A549 (cell line): ENCODE measurements around the gene SSH2. TPM values are rescaled to one million over a fixed set of nuclear protein-coding genes. Genes with fewer than 3 reads are reported as not detected.
A peak's percentile ranks its signal among the peaks of the same experiment; 100 is the strongest.

ENCODE experiments used
- ATAC-seq, 2 experiments: fragments of 200-7000 bp in 1 of 2; fragments of >200 bp in 1 of 2; cut with Nextera tagmentation in 1 of 2; cut with Tn5 transposase in 1 of 2; 3 replicates each; pipeline versions ENCODE4 v1.8.0 to v1.9.1; 2018 to 2020; ENCODE audit warnings: mild to moderate bottlenecking in 1 of 2, moderate library complexity in 1 of 2
- CTCF ChIA-PET: fragments of 300-600 bp; sonication (Branson Sonifier 250); formaldehyde crosslinking; extraction: SDS; loops from one replicate; lab custom pipeline; 2021; ENCODE audit warnings: antibody characterized with exemption, inconsistent platforms; lab: Yijun Ruan, JAX
- POLR2A ChIA-PET: fragments of 350-600 bp; formaldehyde crosslinking; extraction: SDS; loops from one replicate; lab custom pipeline; 2021; ENCODE audit warnings: antibody characterized with exemption, inconsistent platforms; lab: Yijun Ruan, JAX
- DNase-seq, 2 experiments: peaks; one replicate each; pipeline versions ENCODE4 v3.0.0 to v3.0.0-alpha.2; 2011 to 2016; ENCODE audit warnings: low read depth in 1 of 2, low spot score in 1 of 2
- FAIRE-seq: peaks from 2 replicates; lab custom pipeline; 2011; peaks lifted over from hg19 to GRCh38; lab: Jason Lieb, UNC
- H3K27ac ChIP-seq, 2 experiments: fragments of >200 bp; sonication (Bioruptor Twin); formaldehyde crosslinking; 3 replicates each; pipeline ENCODE4 v1.5.1; 2016 to 2017
- H3K4me1 ChIP-seq: fragments of >200 bp; sonication (Bioruptor Twin); formaldehyde crosslinking; 3 replicates; pipeline ENCODE4 v1.6.1; 2016
- H3K4me2 ChIP-seq: fragments of >200 bp; sonication (Bioruptor Twin); formaldehyde crosslinking; 3 replicates; pipeline ENCODE4 v1.6.1; 2016
- H3K4me3 ChIP-seq: fragments of >200 bp; sonication (Bioruptor Twin); formaldehyde crosslinking; 3 replicates; pipeline ENCODE4 v1.5.1; 2016
- H3K9me3 ChIP-seq: fragments of >200 bp; sonication (Bioruptor Twin); formaldehyde crosslinking; 3 replicates; pipeline ENCODE4 v1.6.1; 2016
- CBX8 ChIP-seq: fragments of 200-600 bp; sonication (generic); IDR thresholded peaks from 2 replicates; pipeline ENCODE4 v1.6.1; 2016
- ESRRA ChIP-seq: fragments of 150-350 bp; IDR thresholded peaks from 2 replicates; pipeline ENCODE4 v1.6.1; 2014; ENCODE audit warnings: mild to moderate bottlenecking, low read length, borderline replicate concordance
- FOSB ChIP-seq: fragments of 250-450 bp; sonication (Bioruptor Pico); IDR thresholded peaks from 2 replicates; pipeline ENCODE4 v1.5.0; 2020; ENCODE audit warnings: mild to moderate bottlenecking, moderate library complexity
- FOSL2 ChIP-seq, 2 experiments: fragments of 450-650 bp in 1 of 2; fragments of >200 bp in 1 of 2; sonication (Bioruptor Twin) in 1 of 2; formaldehyde crosslinking; IDR thresholded peaks; 2 replicates each; pipeline versions ENCODE4 v1.5.0 to v1.6.1; 2016 to 2020; ENCODE audit warnings: mild to moderate bottlenecking in 1 of 2, moderate library complexity in 1 of 2
- HDAC2 ChIP-seq: fragments of 200-600 bp; sonication (generic); IDR thresholded peaks from 2 replicates; pipeline ENCODE4 v1.6.1; 2016
- HES2 ChIP-seq: fragments of >200 bp; sonication (Bioruptor Twin); formaldehyde crosslinking; IDR thresholded peaks from 2 replicates; pipeline ENCODE4 v1.6.1; 2016
- HOXB5 ChIP-seq: fragments of 250-450 bp; sonication (Bioruptor Pico); IDR thresholded peaks from 2 replicates; pipeline ENCODE4 v1.5.0; 2020; ENCODE audit warnings: mild to moderate bottlenecking, moderate library complexity
- KDM5A ChIP-seq: fragments of 200-600 bp; sonication (generic); IDR thresholded peaks from 2 replicates; pipeline ENCODE4 v1.6.1; 2016; ENCODE audit warnings: antibody characterized with exemption, mild to moderate bottlenecking
- MAZ ChIP-seq: fragments of 150-350 bp; IDR thresholded peaks from 2 replicates; pipeline ENCODE4 v1.6.1; 2014; ENCODE audit warnings: antibody characterized with exemption, low read depth, low read length, borderline replicate concordance
- RNF2 ChIP-seq: fragments of 200-600 bp; sonication (generic); IDR thresholded peaks from 2 replicates; pipeline ENCODE4 v1.6.1; 2016; ENCODE audit warnings: low read depth, mild to moderate bottlenecking, antibody characterized with exemption, moderate library complexity, borderline replicate concordance
- ZC3H11A ChIP-seq: fragments of 450-650 bp; IDR thresholded peaks from 2 replicates; pipeline ENCODE4 v1.6.1; 2014; ENCODE audit warnings: antibody characterized with exemption, mild to moderate bottlenecking
- ZFP36 ChIP-seq: fragments of 450-650 bp; IDR thresholded peaks from 2 replicates; pipeline ENCODE4 v1.6.1; 2014; ENCODE audit warnings: borderline replicate concordance; ENCODE audit not compliant: partially characterized antibody
- ZNF302 ChIP-seq: fragments of 250-450 bp; sonication (Bioruptor Pico); IDR thresholded peaks from 2 replicates; pipeline ENCODE4 v1.9.0; 2021; ENCODE audit warnings: inconsistent platforms, mild to moderate bottlenecking, moderate library complexity
- WGBS: methylation state at CpG from one replicate; pipeline ENCODE4 v1.1.6; 2017; ENCODE audit errors: missing lambda C conversion rate; 5-methylcytosine and 5-hydroxymethylcytosine counted together
- polyA plus RNA-seq, 4 experiments: library from polyadenylated mRNA; depleted of rRNA in 3 of 4; stranded (reverse); fragments of >200 nt; fragmentation: RNase III in 1 of 4; extraction: RNeasy Plus Mini Kit Qiagen cat#74134 plus additional on column Dnase treatment in 1 of 4; gene quantifications; 2 replicates in 3 of 4; 3 replicates in 1 of 4; pipeline ENCODE4 v1.2.3, GENCODE V29; 2011 to 2017
- TF ChIP-seq, protein P1 (sequence below): IDR thresholded peaks from 2 replicates; pipeline ENCODE4 v1.6.1; 2012
- TF ChIP-seq, protein P2 (sequence below): fragments of 450-650 bp; IDR thresholded peaks from 2 replicates; pipeline ENCODE4 v1.6.1; 2014; ENCODE audit warnings: antibody characterized with exemption
- TF ChIP-seq, protein P3 (sequence below): fragments of 200-600 bp; sonication (generic); IDR thresholded peaks from 2 replicates; pipeline ENCODE4 v1.6.1; 2016; ENCODE audit warnings: antibody characterized with exemption, mild to moderate bottlenecking, moderate library complexity

The SSH2 gene
- polyA plus RNA-seq, 2 of the 4 experiments (the other 2 are of a cell fraction): 20.7 to 24.5 TPM

GRCh38 chr17:29627951-29628350 is 302.1 kb downstream of the SSH2 start:
- FAIRE-seq: no peak
- Histone ChIP-seq H3K4me2 (no peak overlapping the region), H3K27ac (no peak overlapping the region), H3K4me3 (no peak overlapping the region), H3K9me3 (no peaks in the 10 kb centered on the region), H3K4me1 (no peaks in the 10 kb centered on the region)
- POLR2A ChIA-PET: no interaction called here
- WGBS: 97% methylated on average over 1 of the region's 1 CpG
- TF ChIP-seq RNF2 (no peak), CBX8 (no peak), HES2 (no peak), FOSB (no peak), HDAC2 (no peak), KDM5A (no peak), HOXB5 (no peak), FOSL2 (IDR thresholded peaks at IDR 0.05) (no peak), FOSL2 (CRISPR knock-in tag; IDR thresholded peaks at IDR 0.05) (no peak), ZC3H11A (no peak), MAZ (no peak), ESRRA (no peak), ZNF302 (CRISPR knock-in tag) (no peak)
- TF ChIP-seq, protein P1, sequence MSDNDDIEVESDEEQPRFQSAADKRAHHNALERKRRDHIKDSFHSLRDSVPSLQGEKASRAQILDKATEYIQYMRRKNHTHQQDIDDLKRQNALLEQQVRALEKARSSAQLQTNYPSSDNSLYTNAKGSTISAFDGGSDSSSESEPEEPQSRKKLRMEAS: no peak
- TF ChIP-seq, protein P2, sequence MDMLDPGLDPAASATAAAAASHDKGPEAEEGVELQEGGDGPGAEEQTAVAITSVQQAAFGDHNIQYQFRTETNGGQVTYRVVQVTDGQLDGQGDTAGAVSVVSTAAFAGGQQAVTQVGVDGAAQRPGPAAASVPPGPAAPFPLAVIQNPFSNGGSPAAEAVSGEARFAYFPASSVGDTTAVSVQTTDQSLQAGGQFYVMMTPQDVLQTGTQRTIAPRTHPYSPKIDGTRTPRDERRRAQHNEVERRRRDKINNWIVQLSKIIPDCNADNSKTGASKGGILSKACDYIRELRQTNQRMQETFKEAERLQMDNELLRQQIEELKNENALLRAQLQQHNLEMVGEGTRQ: no peak
- CTCF ChIA-PET: interaction anchor here (1.0 to 5.1 kb wide), 5 partner anchors 11 to 436 kb away, joined by 3 to 52 read pairs (median 3); no protein-coding TSS in a partner anchor
- DNase-seq: no peak
- no peak for ATAC-seq

DNA sequence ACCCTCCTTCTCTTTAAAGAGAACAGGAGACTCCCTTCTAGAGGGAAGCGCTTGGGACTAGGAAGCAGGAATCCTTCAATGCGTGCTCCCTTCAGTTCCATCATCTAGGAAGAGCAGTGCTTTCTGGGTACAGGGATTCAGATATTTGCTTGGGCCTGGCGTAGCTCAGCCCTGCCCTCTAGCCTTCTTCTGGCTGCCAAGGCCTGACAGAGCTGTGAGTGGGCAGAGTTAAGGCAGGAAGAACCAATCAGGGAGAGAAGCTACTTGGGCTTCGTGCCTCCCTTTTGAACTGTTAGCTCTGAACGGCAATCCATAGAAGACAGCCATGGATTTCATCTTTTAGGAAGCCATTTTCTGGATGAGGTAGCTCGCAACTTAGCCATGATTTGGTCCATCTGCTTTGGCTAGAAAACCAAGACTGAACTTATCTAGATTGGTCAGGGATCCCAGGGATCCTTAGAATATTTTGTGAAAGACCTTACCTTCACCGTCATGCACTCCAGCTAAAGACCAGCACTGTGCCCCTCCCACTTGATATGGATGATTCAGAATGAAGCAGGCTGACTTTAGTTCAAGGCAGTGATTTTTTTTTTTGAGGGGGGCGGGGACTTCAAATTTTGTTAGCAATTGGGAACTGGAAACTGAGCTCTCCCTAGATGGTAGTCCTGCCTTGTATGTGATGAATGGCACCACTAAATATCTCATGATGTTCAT is 304.8 kb downstream of the SSH2 start:
- 87% methylated on average over 8 of the region's 8 CpGs for WGBS
- H3K4me1 ChIP-seq: peaks cover 17% of the 10 kb centered on the region

More for the DNA sequence above, 304.8 kb downstream of the SSH2 start:
- no peaks in the 10 kb centered on the region for H3K9me3 ChIP-seq
- no peak overlapping the region for H3K4me3 ChIP-seq
- DNase-seq (peak in 1 of 2 experiments; percentile 73), FAIRE-seq (no peak), ATAC-seq (peak in 1 of 2 experiments; percentile 58; a peak in 3 of 6 replicates)
- H3K27ac ChIP-seq: no peak overlapping the region
- no peak for TF ChIP-seq MAZ
- TF ChIP-seq, protein P3, sequence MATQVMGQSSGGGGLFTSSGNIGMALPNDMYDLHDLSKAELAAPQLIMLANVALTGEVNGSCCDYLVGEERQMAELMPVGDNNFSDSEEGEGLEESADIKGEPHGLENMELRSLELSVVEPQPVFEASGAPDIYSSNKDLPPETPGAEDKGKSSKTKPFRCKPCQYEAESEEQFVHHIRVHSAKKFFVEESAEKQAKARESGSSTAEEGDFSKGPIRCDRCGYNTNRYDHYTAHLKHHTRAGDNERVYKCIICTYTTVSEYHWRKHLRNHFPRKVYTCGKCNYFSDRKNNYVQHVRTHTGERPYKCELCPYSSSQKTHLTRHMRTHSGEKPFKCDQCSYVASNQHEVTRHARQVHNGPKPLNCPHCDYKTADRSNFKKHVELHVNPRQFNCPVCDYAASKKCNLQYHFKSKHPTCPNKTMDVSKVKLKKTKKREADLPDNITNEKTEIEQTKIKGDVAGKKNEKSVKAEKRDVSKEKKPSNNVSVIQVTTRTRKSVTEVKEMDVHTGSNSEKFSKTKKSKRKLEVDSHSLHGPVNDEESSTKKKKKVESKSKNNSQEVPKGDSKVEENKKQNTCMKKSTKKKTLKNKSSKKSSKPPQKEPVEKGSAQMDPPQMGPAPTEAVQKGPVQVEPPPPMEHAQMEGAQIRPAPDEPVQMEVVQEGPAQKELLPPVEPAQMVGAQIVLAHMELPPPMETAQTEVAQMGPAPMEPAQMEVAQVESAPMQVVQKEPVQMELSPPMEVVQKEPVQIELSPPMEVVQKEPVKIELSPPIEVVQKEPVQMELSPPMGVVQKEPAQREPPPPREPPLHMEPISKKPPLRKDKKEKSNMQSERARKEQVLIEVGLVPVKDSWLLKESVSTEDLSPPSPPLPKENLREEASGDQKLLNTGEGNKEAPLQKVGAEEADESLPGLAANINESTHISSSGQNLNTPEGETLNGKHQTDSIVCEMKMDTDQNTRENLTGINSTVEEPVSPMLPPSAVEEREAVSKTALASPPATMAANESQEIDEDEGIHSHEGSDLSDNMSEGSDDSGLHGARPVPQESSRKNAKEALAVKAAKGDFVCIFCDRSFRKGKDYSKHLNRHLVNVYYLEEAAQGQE: no peak
- no peak for TF ChIP-seq ZFP36
- no peak for TF ChIP-seq ESRRA
- CTCF ChIA-PET: interaction anchor here (0.7 to 23.2 kb wide), 15 partner anchors 8 to 468 kb away, joined by 3 to 447 read pairs (median 5); partner anchors contain the start of genes ABHD15 and TP53I13
- H3K4me2 ChIP-seq: no peak overlapping the region
- POLR2A ChIA-PET: interaction anchor here (1.0 to 1.1 kb wide), 2 partner anchors 12 to 14 kb away, joined by 3 to 4 read pairs; no protein-coding TSS in a partner anchor
